ENCODE data around the gene CCPG1.

The CCPG1 gene

GRCh38 chr15:55383687-55384086 lies 24.5 kb downstream of the CCPG1 start:
- no peak for DNase-seq

GRCh38 chr15:55381595-55381994 lies 26.6 kb downstream of the CCPG1 start:
- no peak for DNase-seq

DNA sequence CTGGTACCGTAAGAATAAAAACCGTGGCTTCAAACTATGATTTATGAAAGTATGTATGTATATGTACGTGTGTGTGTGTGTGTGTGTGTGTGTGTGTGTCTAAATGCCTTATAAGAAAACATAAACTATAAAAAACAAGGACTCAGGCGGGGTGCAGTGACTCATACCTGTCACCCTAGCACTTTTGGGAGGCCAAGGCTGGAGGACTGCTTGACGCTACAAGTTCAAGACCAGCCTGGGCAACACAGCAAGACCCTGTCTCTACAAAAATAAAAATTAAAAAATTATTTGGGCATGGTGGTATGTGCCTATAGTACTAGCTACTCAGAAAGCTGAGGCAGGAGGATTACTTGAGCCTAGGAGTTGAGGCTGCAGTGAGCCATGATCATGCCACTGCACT lies 29.1 kb downstream of the CCPG1 start:
- no peak for DNase-seq

DNA sequence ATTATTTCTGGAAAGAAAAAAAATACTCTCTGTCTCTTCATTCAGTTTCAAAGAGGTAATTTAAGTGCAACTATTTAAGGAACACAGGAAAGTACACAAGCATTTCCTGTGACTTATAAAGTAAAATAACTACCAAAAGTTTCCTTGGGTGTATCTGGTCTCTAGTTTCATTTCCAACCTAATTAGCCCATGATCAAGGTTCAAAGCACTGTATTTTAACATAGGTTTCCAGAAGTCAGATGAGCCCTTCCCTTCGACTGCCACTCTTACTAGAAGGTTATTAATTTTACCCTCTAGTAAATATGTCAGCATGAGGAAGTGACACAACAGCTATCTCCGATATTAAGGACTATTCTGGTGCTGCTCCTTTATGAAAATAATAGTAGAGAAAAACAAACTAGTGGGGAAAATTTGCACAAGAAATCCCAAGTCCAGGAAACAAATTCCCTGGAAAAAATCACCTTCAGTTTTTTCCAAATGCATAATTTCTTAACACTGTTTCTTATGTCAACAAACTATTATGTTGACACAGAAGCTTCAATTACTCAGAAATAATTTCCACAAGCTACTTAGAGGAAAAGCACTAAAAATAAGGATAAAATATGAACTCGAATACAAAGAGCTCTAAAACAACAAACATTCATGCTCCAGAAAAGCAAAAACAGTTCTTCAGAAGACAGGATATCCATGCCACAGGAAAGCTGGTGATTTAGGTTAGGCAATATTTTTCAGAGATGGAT lies 35.3 kb downstream of the CCPG1 start:
- DNase-seq = no peak

DNA sequence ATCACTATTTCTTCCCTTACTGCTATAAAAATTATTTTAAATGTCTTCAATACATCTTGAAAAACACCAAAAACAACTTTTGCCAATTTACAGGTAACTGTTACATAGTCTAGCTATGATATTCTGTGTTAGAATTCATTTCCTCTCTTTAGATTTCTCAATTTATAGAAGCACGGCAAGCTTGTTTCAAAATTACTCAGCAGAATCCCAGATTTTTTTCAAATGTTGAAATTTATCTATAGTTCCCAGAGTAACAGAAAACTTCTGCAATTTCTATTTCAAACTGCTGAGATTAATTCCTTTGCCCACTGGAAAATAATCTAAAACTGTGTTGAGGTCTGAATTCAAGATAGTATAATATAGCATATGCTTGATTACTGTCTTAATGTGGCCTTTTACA lies 41.2 kb downstream of the CCPG1 start:
- DNase-seq = no peak

DNA sequence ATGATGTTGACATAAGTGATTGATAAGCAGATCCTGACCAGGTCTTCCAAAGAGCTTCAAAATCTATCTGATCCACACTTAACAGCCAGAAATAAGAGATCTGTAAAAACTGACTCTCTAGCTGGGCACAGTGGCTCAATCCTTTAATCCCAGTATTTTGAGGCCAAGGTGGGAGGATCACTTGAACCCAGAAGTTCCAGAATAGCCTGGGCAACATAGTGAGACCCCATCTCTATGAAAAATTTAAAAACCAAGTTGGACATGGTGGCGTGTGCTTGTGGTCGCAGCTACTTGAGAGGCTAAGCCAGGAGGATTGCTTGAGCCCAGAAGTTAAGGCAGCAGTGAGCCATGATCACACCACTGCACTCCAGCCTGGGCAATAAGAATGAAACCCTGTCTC lies 45.5 kb downstream of the CCPG1 start:
- no peak for DNase-seq

- DNase-seq = no peak
Measured at GRCh38 chr15:55361048-55361447, 47.1 kb downstream of the CCPG1 start.

GRCh38 chr15:55360256-55360655 lies 47.9 kb downstream of the CCPG1 start:
- peak; percentile 25 for DNase-seq

GRCh38 chr15:55358471-55358870 lies 49.7 kb downstream of the CCPG1 start:
- DNase-seq = no peak

GRCh38 chr15:55357774-55358173 lies 50.4 kb downstream of the CCPG1 start:
- DNase-seq = peak; percentile 63

- DNase-seq = no peak
Measured at GRCh38 chr15:55356985-55357585, 51.1 kb downstream of the CCPG1 start.

- DNase-seq = no peak
Measured at GRCh38 chr15:55353025-55353424, 55.1 kb downstream of the CCPG1 start.

DNA sequence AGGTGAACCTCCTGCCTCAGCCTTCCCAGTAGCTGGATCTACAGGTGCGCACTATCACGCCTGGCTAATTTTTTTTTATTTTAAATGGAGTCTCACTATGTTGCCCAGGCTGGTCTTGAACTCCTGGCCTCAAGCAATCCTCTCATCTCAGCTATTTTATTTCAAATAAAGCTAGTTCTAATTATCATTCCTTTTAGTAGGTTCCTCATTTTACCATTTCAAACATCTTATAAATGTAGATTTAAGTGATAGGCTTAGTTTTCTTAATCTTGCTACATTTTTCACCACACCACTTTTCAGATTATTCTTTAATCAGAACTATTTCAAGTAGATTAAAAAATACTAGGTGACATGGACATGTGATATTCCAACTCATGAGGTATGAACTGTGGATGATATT lies 58.9 kb downstream of the CCPG1 start:
- no peak for DNase-seq

- DNase-seq = no peak
Measured at GRCh38 chr15:55348281-55348778, 59.8 kb downstream of the CCPG1 start.

GRCh38 chr15:55344206-55344605 lies 64.0 kb downstream of the CCPG1 start:
- peak; percentile 17 for DNase-seq

DNA sequence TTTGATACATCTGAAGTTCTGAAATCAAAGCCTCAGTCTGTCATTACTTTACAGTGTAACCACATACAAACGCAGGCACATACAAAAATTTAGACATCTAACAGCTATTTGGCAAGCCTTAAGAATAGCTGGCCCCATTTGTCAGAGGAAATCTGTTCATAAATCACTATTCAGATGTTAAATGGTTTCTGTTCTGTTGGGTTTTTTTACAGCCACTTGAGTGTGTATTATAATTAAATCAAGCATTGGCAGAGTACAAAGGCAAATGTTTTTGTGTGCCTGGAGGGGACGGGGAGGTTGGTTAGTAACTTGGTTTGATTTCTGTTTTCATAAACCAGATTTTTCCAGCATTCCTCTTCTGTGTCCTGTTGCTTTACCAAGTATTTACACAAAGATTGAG lies 65.0 kb downstream of the CCPG1 start:
- peak; percentile 23 for DNase-seq

DNA sequence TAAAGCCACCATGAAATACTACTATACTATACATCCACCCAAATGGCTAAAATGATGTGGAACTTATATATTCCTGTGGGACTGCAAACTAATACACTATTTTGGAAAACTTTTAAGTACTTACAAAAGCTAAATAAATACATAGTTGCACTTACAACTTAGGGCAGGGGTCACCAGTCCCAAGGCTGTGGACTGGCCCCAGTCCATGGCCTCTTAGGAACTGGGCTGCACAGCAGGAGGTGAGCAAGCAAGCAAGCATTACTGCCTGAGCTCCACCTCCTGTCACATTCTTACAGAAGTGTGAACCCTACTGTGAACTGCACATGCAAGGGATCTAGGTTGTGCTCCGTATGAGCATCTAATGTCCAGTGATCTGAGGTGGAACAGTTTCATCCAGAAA lies 71.0 kb downstream of the CCPG1 start:
- no peak for DNase-seq

DNA sequence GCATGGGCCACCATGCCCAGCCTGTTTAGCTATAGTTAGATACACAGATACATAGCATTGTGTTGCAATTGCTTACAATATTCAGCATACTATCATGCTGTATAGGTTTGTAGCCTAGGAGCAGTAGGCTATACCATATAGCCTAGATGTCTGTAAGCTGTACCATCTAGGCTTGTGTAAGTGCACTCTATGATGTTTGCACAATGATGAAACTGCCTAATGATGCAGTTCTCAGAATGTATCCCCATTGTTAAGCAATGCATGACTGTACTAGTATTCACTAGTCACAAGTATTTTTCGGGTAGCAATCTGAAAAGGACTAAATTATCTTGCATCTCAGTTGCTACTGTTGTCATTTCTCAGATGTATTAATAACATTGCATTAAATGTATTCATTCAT lies 73.2 kb downstream of the CCPG1 start:
- no peak for DNase-seq

DNA sequence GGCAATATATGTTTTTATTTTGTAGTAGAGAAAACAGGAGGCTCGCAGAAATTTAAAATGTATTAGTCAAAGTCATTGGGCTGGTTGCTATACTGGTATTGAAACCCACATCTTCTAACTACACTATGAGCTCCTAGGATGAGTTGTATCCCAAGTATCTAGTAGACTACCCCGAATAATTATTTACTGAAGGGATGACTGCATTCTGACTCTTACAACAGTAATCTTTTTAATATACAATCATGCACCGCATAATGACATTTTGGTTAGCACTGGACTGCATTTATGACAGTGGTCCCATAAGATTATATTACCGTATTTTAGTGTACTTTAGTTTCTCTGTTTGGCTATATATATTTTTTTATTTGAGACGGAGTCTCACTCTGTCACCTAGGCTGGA lies 73.8 kb downstream of the CCPG1 start:
- DNase-seq = no peak

- DNase-seq = no peak
Measured at GRCh38 chr15:55327387-55327786, 80.8 kb downstream of the CCPG1 start.

- DNase-seq = no peak
Measured at GRCh38 chr15:55322467-55322866, 85.7 kb downstream of the CCPG1 start.

- DNase-seq = no peak
Measured at GRCh38 chr15:55320963-55321362, 87.2 kb downstream of the CCPG1 start.

DNA sequence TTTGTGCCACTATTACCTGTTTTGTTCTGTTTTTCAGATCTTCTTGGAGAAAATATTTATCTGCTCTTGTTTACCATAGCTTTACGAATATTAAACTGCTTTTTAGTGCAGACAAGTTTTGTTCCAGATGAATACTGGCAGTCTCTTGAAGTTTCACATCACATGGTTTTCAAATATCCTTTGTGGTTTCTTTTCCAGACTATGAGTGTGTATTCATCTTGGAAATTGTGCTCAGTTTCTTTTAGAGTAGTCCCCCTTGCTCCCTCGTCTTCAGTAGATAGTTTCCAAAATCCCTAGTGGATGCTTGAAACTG lies 88.0 kb downstream of the CCPG1 start:
- DNase-seq = no peak

DNA sequence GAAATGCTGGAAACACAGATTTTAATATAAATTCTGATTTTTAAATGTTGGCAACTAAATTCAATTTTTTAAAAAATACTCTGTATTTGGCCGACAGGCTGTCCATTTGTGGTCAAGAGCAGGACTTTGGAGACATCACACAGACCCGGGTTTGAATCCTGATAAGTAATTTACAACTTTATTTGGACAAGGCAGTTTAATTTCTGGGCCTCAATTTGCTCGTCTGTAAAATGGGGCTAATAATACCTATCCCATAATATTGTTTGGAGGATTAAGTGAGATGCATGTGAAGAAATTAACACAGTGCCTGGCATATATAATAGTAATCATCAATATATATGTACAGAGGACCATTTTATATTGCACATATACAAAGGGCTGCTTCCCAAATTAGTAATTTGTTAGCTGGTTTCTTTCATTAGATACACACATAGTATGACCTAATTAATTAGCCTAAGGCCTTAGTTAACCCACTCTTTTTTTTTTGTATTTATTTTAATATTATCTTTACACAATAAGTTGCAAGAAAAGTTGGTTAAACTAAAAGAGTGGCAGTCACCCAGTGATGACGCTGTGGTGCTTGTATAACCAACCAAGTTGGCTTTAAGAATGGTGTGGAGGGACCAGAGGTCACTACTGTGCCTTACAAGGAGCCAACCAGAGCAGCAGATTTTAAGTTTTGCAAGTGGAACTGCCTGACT lies 88.5 kb downstream of the CCPG1 start:
- DNase-seq = no peak
